Testis (tissue), 2 donors: ENCODE data around the gene TNS3.

ENCODE experiments used
- POLR2A ChIP-seq: fragments of 450-650 bp; IDR thresholded peaks from one replicate; pipeline ENCODE4 v1.6.1; 2017; ENCODE audit warnings: antibody characterized with exemption, mild to moderate bottlenecking, moderate library complexity
- TF ChIP-seq, protein P1 (sequence below), 3 experiments: fragments of 450-650 bp in 2 of 3; fragments of 200-600 bp in 1 of 3; sonication (generic) in 1 of 3; IDR thresholded peaks; one replicate each; pipeline ENCODE4 v1.5.1; 2016 to 2019; ENCODE audit warnings: antibody characterized with exemption in 3 of 3, mild to moderate bottlenecking in 2 of 3, moderate library complexity in 1 of 3

DNA sequence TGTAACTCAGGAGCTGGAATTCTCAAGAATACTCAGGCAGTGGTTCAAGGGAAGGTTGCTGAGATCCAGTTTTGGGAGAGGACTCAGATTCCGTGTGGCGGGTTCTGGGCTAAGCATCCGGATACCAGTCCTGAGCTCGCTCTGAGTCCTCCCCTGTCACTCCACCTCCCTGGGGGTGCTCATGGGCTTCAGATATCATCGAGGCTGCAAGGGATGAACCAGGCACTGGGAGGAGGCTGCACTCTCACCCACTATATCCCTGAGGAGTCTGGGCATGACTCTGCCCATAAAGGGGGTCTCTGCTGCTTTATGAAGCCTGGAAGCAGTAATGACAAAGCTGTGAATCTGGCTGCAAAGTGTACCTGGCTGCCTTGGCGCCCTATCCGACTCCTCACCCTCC is 188.5 kb downstream of the TNS3 start:
- TF ChIP-seq, protein P1, sequence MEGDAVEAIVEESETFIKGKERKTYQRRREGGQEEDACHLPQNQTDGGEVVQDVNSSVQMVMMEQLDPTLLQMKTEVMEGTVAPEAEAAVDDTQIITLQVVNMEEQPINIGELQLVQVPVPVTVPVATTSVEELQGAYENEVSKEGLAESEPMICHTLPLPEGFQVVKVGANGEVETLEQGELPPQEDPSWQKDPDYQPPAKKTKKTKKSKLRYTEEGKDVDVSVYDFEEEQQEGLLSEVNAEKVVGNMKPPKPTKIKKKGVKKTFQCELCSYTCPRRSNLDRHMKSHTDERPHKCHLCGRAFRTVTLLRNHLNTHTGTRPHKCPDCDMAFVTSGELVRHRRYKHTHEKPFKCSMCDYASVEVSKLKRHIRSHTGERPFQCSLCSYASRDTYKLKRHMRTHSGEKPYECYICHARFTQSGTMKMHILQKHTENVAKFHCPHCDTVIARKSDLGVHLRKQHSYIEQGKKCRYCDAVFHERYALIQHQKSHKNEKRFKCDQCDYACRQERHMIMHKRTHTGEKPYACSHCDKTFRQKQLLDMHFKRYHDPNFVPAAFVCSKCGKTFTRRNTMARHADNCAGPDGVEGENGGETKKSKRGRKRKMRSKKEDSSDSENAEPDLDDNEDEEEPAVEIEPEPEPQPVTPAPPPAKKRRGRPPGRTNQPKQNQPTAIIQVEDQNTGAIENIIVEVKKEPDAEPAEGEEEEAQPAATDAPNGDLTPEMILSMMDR (IDR thresholded peaks at IDR 0.05) = no peak
- TF ChIP-seq POLR2A = no peak
